PFSK-1 (cell line): ENCODE data around the gene PPP2R2D.

Experiments used
- POLR2AphosphoS5 ChIP-seq: IDR thresholded peaks from 2 replicates; pipeline ENCODE4 v1.6.1; 2012; ENCODE audit warnings: low read depth, mild to moderate bottlenecking, control low read depth, low read length, moderate library complexity
- SIN3A ChIP-seq: IDR thresholded peaks from 2 replicates; pipeline ENCODE4 v1.6.1; 2012; ENCODE audit warnings: mild to moderate bottlenecking, low read length, moderate library complexity, borderline replicate concordance; ENCODE audit not compliant: insufficient read depth

GRCh38 chr10:131996466-131997365 lies 95.9 kb downstream of the PPP2R2D start:
- TF ChIP-seq SIN3A (no peak), POLR2AphosphoS5 (no peak)
